ENCODE results near the gene OR52N4. TPM values are rescaled to one million over a fixed set of nuclear protein-coding genes. Genes with fewer than 3 reads are reported as not detected.

Gene OR52N4
- total RNA-seq, 1 donor from 2014 or later: not detected

DNA sequence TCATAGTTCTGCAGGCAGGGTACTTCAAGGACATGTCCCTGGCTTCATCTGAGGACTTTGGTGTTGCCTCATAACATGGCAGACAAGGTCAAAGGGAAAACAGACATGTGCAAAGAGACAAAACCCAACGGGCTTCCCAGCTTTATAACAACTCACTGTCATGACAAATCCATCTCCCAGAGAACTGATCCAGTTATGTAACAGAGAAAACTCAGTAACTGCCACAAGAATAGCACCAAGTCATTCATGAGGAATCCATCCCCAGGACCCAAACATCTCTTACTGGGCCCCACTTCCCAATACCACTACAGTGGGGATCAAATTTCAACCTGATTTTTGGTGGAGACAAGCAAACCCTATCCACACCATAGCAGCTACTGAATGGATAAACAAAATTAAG, 13.0 kb downstream of the OR52N4 start:
- no peaks in the 10 kb centered on the region for H3K9me3 Mint-ChIP-seq (ENCODE audit: unreplicated experiment)
- no peaks in the 10 kb centered on the region for H3K27me3 Mint-ChIP-seq (ENCODE audit: low read depth, unreplicated experiment)
- no peaks in the 10 kb centered on the region for H3K36me3 Mint-ChIP-seq (ENCODE audit: low read depth, unreplicated experiment)
- no peak for TF ChIP-seq EZH2 (IDR thresholded peaks at IDR 0.05; ENCODE audit: insufficient read depth, low read length)
- TF ChIP-seq, protein P1, sequence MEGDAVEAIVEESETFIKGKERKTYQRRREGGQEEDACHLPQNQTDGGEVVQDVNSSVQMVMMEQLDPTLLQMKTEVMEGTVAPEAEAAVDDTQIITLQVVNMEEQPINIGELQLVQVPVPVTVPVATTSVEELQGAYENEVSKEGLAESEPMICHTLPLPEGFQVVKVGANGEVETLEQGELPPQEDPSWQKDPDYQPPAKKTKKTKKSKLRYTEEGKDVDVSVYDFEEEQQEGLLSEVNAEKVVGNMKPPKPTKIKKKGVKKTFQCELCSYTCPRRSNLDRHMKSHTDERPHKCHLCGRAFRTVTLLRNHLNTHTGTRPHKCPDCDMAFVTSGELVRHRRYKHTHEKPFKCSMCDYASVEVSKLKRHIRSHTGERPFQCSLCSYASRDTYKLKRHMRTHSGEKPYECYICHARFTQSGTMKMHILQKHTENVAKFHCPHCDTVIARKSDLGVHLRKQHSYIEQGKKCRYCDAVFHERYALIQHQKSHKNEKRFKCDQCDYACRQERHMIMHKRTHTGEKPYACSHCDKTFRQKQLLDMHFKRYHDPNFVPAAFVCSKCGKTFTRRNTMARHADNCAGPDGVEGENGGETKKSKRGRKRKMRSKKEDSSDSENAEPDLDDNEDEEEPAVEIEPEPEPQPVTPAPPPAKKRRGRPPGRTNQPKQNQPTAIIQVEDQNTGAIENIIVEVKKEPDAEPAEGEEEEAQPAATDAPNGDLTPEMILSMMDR (IDR thresholded peaks at IDR 0.05; ENCODE audit: insufficient read depth, low read depth, low read length): no peak
- H3K79me2 ChIP-seq (ENCODE audit: insufficient read depth, low read length): no peaks in the 10 kb centered on the region
- H3K9ac ChIP-seq (ENCODE audit: low read length): no peak overlapping the region
- no peak for FAIRE-seq
- no peak overlapping the region for H2AFZ ChIP-seq (ENCODE audit: low read depth, low read length)
- no peak overlapping the region for H3K27ac ChIP-seq (ENCODE audit: low read depth, low read length)
- no peaks in the 10 kb centered on the region for H3K36me3 ChIP-seq (ENCODE audit: insufficient read depth, low read length)
- H3K4me1 ChIP-seq (ENCODE audit: insufficient read depth, low read length): no peaks in the 10 kb centered on the region
- DNase-seq (ENCODE audit: low read depth): no peak
- no peaks in the 10 kb centered on the region for H3K9me3 ChIP-seq (ENCODE audit: insufficient read depth, low read depth, low read length)
- H3K27me3 ChIP-seq (ENCODE audit: insufficient read depth, low read length): no peaks in the 10 kb centered on the region
- H4K20me1 ChIP-seq (ENCODE audit: insufficient read depth, low read length): no peaks in the 10 kb centered on the region
- no peak overlapping the region for H3K4me3 ChIP-seq (ENCODE audit: insufficient read depth, low read depth, low read length)
- no peak overlapping the region for H3K4me2 ChIP-seq (ENCODE audit: low read length)
- H3K4me1 Mint-ChIP-seq (ENCODE audit: low read depth, unreplicated experiment): no peaks in the 10 kb centered on the region
- H3K27ac Mint-ChIP-seq (ENCODE audit: unreplicated experiment): peak overlapping the region; percentile 12
- no peak overlapping the region for H3K4me3 Mint-ChIP-seq (ENCODE audit: unreplicated experiment)

DNA sequence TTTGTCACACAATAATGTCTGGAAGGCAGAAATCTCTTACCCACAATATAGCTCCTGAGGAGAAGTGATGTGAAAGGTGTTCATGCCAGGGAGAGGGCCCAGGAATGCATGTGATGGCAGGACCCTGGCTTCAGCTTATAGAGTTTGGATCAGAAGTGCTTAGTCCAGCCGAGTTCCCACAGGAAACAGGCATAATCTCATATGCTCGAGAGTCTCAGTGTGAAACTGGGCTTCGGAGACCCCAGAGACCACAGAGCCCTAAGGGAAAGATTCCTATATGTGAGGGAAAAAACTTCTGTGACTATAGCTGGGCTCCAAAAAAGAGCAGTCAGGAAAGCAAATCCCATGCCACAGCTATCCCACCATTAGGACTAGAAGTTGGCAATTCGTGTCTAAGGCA, 29.2 kb downstream of the OR52N4 start, which contains the start of gene OR52N5:
TSS of gene OR52N5 (minus strand) at position 101 of the 400 bp plus-strand sequence. CDS start 4,721 bp downstream, outside the sequence.
- H2AFZ ChIP-seq (ENCODE audit: low read depth, low read length): no peak within 1 kb of the TSS
- no peaks in the 10 kb centered on the region for H3K79me2 ChIP-seq (ENCODE audit: insufficient read depth, low read length)
- no peaks in the 10 kb centered on the region for H3K36me3 Mint-ChIP-seq (ENCODE audit: low read depth, unreplicated experiment)
- H3K4me3 ChIP-seq (ENCODE audit: insufficient read depth, low read depth, low read length): no peak within 1 kb of the TSS
- no peaks in the 10 kb centered on the region for H3K36me3 ChIP-seq (ENCODE audit: insufficient read depth, low read length)
- no peaks in the 10 kb centered on the region for H3K9me3 ChIP-seq (ENCODE audit: insufficient read depth, low read depth, low read length)
- H3K27me3 ChIP-seq (ENCODE audit: insufficient read depth, low read length): no peaks in the 10 kb centered on the region
- TF ChIP-seq, protein P1 (IDR thresholded peaks at IDR 0.05; ENCODE audit: insufficient read depth, low read depth, low read length): no peak
- no peak for TF ChIP-seq EZH2 (IDR thresholded peaks at IDR 0.05; ENCODE audit: insufficient read depth, low read length)
- H3K4me2 ChIP-seq (ENCODE audit: low read length): no peak within 1 kb of the TSS
- H3K4me1 ChIP-seq (ENCODE audit: insufficient read depth, low read length): no peaks in the 10 kb centered on the region
- H3K9me3 Mint-ChIP-seq (ENCODE audit: unreplicated experiment): no peaks in the 10 kb centered on the region
- H3K9ac ChIP-seq (ENCODE audit: low read length): no peak within 1 kb of the TSS
- H3K4me1 Mint-ChIP-seq (ENCODE audit: low read depth, unreplicated experiment): no peaks in the 10 kb centered on the region
- no peak within 1 kb of the TSS for H3K27ac ChIP-seq (ENCODE audit: low read depth, low read length)
- no peaks in the 10 kb centered on the region for H3K27me3 Mint-ChIP-seq (ENCODE audit: low read depth, unreplicated experiment)
- H4K20me1 ChIP-seq (ENCODE audit: insufficient read depth, low read length): no peaks in the 10 kb centered on the region
- no peak within 1 kb of the TSS for H3K4me3 Mint-ChIP-seq (ENCODE audit: unreplicated experiment)
- DNase-seq (ENCODE audit: low read depth) (no peak), FAIRE-seq (no peak)
- no peak within 1 kb of the TSS for H3K27ac Mint-ChIP-seq (ENCODE audit: unreplicated experiment)

DNA sequence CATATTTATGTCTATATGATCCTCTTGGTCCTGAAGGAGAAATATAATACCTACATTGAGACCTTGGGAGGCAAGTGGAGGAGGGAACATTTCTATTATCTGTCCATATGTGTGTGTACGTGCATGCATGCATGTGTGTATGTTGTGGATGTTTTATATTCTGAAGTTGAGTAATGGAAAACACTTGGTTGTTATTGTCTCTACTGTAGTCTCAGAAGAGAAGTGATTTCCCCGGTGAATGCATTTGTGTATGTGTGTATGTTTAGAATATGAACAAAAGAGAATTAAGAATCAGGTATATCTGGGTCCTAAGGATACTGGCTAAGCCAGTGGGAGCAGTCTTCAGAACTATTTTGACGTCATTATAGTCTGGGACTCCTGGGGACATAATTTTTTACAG, 37.1 kb downstream of the OR52N4 start, which contains the start of gene OR52N1:
TSS of gene OR52N1 (minus strand) at position 101 of the 400 bp plus-strand sequence. CDS start 2,449 bp downstream, outside the sequence.
- TF ChIP-seq, protein P1 (IDR thresholded peaks at IDR 0.05; ENCODE audit: insufficient read depth, low read depth, low read length): no peak
- TF ChIP-seq EZH2 (IDR thresholded peaks at IDR 0.05; ENCODE audit: insufficient read depth, low read length): no peak
- H3K9me3 Mint-ChIP-seq (ENCODE audit: unreplicated experiment): no peaks in the 10 kb centered on the region
- H3K27me3 Mint-ChIP-seq (ENCODE audit: low read depth, unreplicated experiment): no peaks in the 10 kb centered on the region
- Histone ChIP-seq H3K4me2 (ENCODE audit: low read length) (no peak within 1 kb of the TSS), H3K4me1 (ENCODE audit: insufficient read depth, low read length) (no peaks in the 10 kb centered on the region), H3K36me3 (ENCODE audit: insufficient read depth, low read length) (no peaks in the 10 kb centered on the region), H3K9me3 (ENCODE audit: insufficient read depth, low read depth, low read length) (no peaks in the 10 kb centered on the region), H3K9ac (ENCODE audit: low read length) (no peak within 1 kb of the TSS), H3K4me3 (ENCODE audit: insufficient read depth, low read depth, low read length) (no peak within 1 kb of the TSS), H4K20me1 (ENCODE audit: insufficient read depth, low read length) (no peaks in the 10 kb centered on the region), H3K27ac (ENCODE audit: low read depth, low read length) (no peak within 1 kb of the TSS), H3K27me3 (ENCODE audit: insufficient read depth, low read length) (no peaks in the 10 kb centered on the region), H3K79me2 (ENCODE audit: insufficient read depth, low read length) (no peaks in the 10 kb centered on the region), H2AFZ (ENCODE audit: low read depth, low read length) (no peak within 1 kb of the TSS)
- FAIRE-seq: no peak
- H3K4me1 Mint-ChIP-seq (ENCODE audit: low read depth, unreplicated experiment): no peaks in the 10 kb centered on the region
- no peaks in the 10 kb centered on the region for H3K36me3 Mint-ChIP-seq (ENCODE audit: low read depth, unreplicated experiment)
- H3K4me3 Mint-ChIP-seq (ENCODE audit: unreplicated experiment): no peak within 1 kb of the TSS
- no peak for DNase-seq (ENCODE audit: low read depth)
- no peak within 1 kb of the TSS for H3K27ac Mint-ChIP-seq (ENCODE audit: unreplicated experiment)

All from astrocyte (in vitro differentiated cells and primary cell).